Mesenchymal stem cell (in vitro differentiated cells and primary cell): ENCODE data around the gene DENND1B.
A peak's percentile ranks its signal among the peaks of the same experiment; 100 is the strongest.

Experiments
- DNase-seq: peaks from one replicate; pipeline ENCODE4 v3.0.0-alpha.2; 2013
- H2AFZ ChIP-seq: one replicate; pipeline ENCODE4 v1.6.1; 2013; ENCODE audit warnings: low read depth, mild to moderate bottlenecking, control low read depth, inconsistent platforms, low read length, moderate library complexity
- H2AK5ac ChIP-seq: 2 replicates; pipeline ENCODE4 v1.6.1; 2013; ENCODE audit warnings: low read length, moderate library complexity, mild to moderate bottlenecking, inconsistent platforms; ENCODE audit not compliant: severe bottlenecking
- H2BK120ac ChIP-seq: one replicate; pipeline ENCODE4 v1.6.1; 2013; ENCODE audit warnings: low read depth, mild to moderate bottlenecking, inconsistent platforms, low read length, moderate library complexity
- H2BK12ac ChIP-seq, 2 experiments: one replicate each; pipeline ENCODE4 v1.6.1; 2013; ENCODE audit warnings: inconsistent platforms in 2 of 2, low read length in 2 of 2, mild to moderate bottlenecking in 2 of 2, moderate library complexity in 2 of 2, control low read depth in 1 of 2
- H2BK15ac ChIP-seq: one replicate; pipeline ENCODE4 v1.6.1; 2013; ENCODE audit warnings: mild to moderate bottlenecking, low read depth, inconsistent platforms; ENCODE audit not compliant: poor library complexity, severe bottlenecking
- H2BK5ac ChIP-seq: 2 replicates; pipeline ENCODE4 v1.6.1; 2013; ENCODE audit warnings: low read depth, mild to moderate bottlenecking, low read length, control low read depth, inconsistent platforms; ENCODE audit not compliant: poor library complexity, severe bottlenecking
- H3K14ac ChIP-seq, 2 experiments: one replicate each; pipeline ENCODE4 v1.6.1; 2013; ENCODE audit warnings: inconsistent platforms in 2 of 2, low read length in 2 of 2, control low read depth in 1 of 2, mild to moderate bottlenecking in 1 of 2, moderate library complexity in 1 of 2
- H3K18ac ChIP-seq, 2 experiments: one replicate each; pipeline ENCODE4 v1.6.1; 2013; ENCODE audit warnings: inconsistent platforms in 2 of 2, low read length in 2 of 2, control low read depth in 1 of 2, low read depth in 1 of 2, mild to moderate bottlenecking in 1 of 2
- H3K23ac ChIP-seq, 2 experiments: one replicate each; pipeline ENCODE4 v1.6.1; 2013; ENCODE audit warnings: inconsistent platforms in 2 of 2, low read length in 2 of 2, mild to moderate bottlenecking in 2 of 2, moderate library complexity in 2 of 2, control low read depth in 1 of 2
- H3K27ac ChIP-seq: 2 replicates; pipeline ENCODE4 v1.5.1; 2013; ENCODE audit warnings: mild to moderate bottlenecking, moderate library complexity, low read length, control low read depth, inconsistent platforms; ENCODE audit not compliant: poor library complexity, severe bottlenecking
- H3K27me3 ChIP-seq, 2 experiments: 2 replicates each; pipeline versions ENCODE4 v1.6.1 to v1.7.0; 2013; ENCODE audit warnings: low read length in 2 of 2, mild to moderate bottlenecking in 2 of 2, moderate library complexity in 2 of 2, control low read depth in 1 of 2, inconsistent platforms in 1 of 2; ENCODE audit not compliant: control insufficient read depth in 1 of 2, insufficient read depth in 1 of 2
- H3K36me3 ChIP-seq, 2 experiments: 2 replicates each; pipeline versions ENCODE4 v1.6.1 to v1.7.0; 2013; ENCODE audit warnings: low read length in 2 of 2, control low read depth in 1 of 2, inconsistent platforms in 1 of 2, low read depth in 1 of 2, mild to moderate bottlenecking in 1 of 2; ENCODE audit not compliant: insufficient read depth in 2 of 2, control insufficient read depth in 1 of 2
- H3K4ac ChIP-seq, 2 experiments: one replicate each; pipeline ENCODE4 v1.6.1; 2013; ENCODE audit warnings: inconsistent platforms in 2 of 2, low read length in 2 of 2, mild to moderate bottlenecking in 2 of 2, moderate library complexity in 2 of 2, control low read depth in 1 of 2, low read depth in 1 of 2
- H3K4me1 ChIP-seq: 2 replicates; pipeline ENCODE4 v1.6.1; 2013; ENCODE audit warnings: low read depth, low read length, control low read depth; ENCODE audit not compliant: control insufficient read depth, insufficient read depth
- H3K4me2 ChIP-seq: 2 replicates; pipeline ENCODE4 v1.6.1; 2013; ENCODE audit warnings: low read length, mild to moderate bottlenecking, inconsistent platforms; ENCODE audit not compliant: poor library complexity, severe bottlenecking
- H3K4me3 ChIP-seq, 2 experiments: 2 replicates each; pipeline versions ENCODE4 v1.5.1 to v1.7.0; 2013; ENCODE audit warnings: low read length in 2 of 2, mild to moderate bottlenecking in 2 of 2, control low read depth in 1 of 2, low read depth in 1 of 2; ENCODE audit not compliant: insufficient read depth in 1 of 2
- H3K79me1 ChIP-seq: replicated peaks from 2 replicates; pipeline ENCODE4 v1.6.1; 2013; ENCODE audit warnings: mild to moderate bottlenecking, control low read depth, low read length, inconsistent platforms; ENCODE audit not compliant: poor library complexity, severe bottlenecking
- H3K9ac ChIP-seq: 2 replicates; pipeline ENCODE4 v1.7.0; 2013; ENCODE audit warnings: mild to moderate bottlenecking, low read length, moderate library complexity
- H3K9me3 ChIP-seq: 2 replicates; pipeline ENCODE4 v1.7.0; 2013; ENCODE audit warnings: mild to moderate bottlenecking, low read length; ENCODE audit not compliant: control insufficient read depth
- H4K8ac ChIP-seq: one replicate; pipeline ENCODE4 v1.6.1; 2013; ENCODE audit warnings: inconsistent platforms, mild to moderate bottlenecking, low read length, moderate library complexity
- H4K91ac ChIP-seq: one replicate; pipeline ENCODE4 v1.6.1; 2013; ENCODE audit warnings: mild to moderate bottlenecking, low read length, inconsistent platforms
- WGBS: methylation state at CpG from one replicate; pipeline ENCODE4 v1.1.7; 2013; ENCODE audit warnings: mixed read lengths; 5-methylcytosine and 5-hydroxymethylcytosine counted together

DENND1B gene

DNA sequence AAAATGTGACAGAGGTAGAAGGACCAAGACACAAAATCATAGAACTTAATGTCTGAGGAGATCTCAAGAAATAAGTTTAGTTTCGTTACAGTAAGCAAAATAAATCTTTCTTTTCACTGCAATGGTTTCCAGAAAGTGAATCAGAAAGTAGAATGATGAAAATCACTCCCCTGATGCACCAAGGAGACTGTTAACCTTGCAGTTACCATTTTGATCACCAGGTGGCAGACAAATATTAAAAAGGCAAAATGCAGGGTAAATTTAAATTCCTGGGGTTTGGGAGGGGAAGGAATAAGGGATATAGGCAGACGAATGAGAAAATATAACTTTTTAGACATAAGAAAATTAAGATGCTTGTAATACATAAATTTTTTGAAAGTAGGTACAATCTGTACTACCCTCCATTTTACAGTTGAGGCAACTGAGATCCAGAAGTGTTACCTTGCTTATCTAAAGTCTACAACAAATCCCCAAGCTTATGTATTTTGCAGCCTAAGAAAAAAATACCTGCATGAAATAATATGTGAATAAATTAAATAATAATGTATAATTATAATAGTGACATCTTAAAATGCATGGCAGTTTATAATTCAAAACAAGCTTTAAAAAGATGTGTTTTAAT is 254.1 kb downstream of the DENND1B start:
- no peak overlapping the region for H2BK5ac ChIP-seq
- H3K4me1 ChIP-seq: no peaks in the 10 kb centered on the region
- WGBS: no CpG with 5 or more reads among the region's 2 CpGs
- H2BK15ac ChIP-seq: no peak overlapping the region
- H3K79me1 ChIP-seq: no peaks in the 10 kb centered on the region
- no peak overlapping the region for H3K9ac ChIP-seq
- no peaks in the 10 kb centered on the region for H3K27me3 ChIP-seq
- H3K4me2 ChIP-seq: no peak overlapping the region
- no peak overlapping the region for H2BK120ac ChIP-seq
- H3K14ac ChIP-seq: no peak overlapping the region
- no peak overlapping the region for H3K4me3 ChIP-seq
- H3K9me3 ChIP-seq: no peaks in the 10 kb centered on the region
- DNase-seq: peak; percentile 53
- H3K27ac ChIP-seq: no peak overlapping the region
- H3K36me3 ChIP-seq: no peaks in the 10 kb centered on the region
- no peak overlapping the region for H4K8ac ChIP-seq
- no peak overlapping the region for H3K4ac ChIP-seq
- H2AK5ac ChIP-seq: no peak overlapping the region
- no peak overlapping the region for H4K91ac ChIP-seq
- H3K23ac ChIP-seq: no peak overlapping the region
- no peak overlapping the region for H3K18ac ChIP-seq
- no peak overlapping the region for H2AFZ ChIP-seq
- no peak overlapping the region for H2BK12ac ChIP-seq

DNA sequence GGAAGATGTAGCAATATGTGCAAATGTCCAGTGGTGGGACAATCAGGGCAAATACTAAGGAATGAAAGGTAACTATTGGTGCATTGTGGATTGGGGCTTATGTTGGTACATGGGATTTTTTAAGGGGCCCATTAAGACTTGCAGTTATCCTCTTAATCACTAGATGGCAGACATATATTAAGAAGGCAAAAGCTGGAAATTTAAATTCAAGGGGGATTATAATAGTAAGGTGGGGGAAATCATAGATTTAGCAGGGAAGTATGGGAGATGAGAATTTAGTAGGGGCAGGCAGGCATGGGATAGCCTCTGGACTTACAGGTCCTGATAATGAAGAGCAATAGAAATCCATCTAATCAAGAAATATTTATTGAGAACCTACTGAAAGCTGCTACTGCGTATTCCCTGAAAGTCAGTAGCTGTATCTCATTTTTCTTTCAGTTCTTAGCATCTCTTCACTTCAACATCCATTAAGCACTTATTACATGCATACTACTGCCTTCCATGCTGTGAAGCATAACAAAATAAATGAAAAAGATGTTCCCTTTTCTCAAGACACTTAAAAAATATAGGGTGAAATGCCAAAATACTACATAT is 255.4 kb downstream of the DENND1B start:
- Histone ChIP-seq H3K27ac (no peak overlapping the region), H2BK12ac (no peak overlapping the region), H3K4me3 (no peak overlapping the region), H2BK5ac (no peak overlapping the region), H3K36me3 (no peaks in the 10 kb centered on the region), H3K9ac (no peak overlapping the region), H4K8ac (no peak overlapping the region), H2BK120ac (no peak overlapping the region), H3K27me3 (no peaks in the 10 kb centered on the region), H3K23ac (no peak overlapping the region), H3K4ac (no peak overlapping the region), H3K4me1 (no peaks in the 10 kb centered on the region), H4K91ac (no peak overlapping the region), H2AK5ac (no peak overlapping the region), H3K18ac (no peak overlapping the region), H3K14ac (no peak overlapping the region), H2AFZ (no peak overlapping the region), H3K4me2 (no peak overlapping the region), H3K79me1 (no peaks in the 10 kb centered on the region), H3K9me3 (no peaks in the 10 kb centered on the region), H2BK15ac (no peak overlapping the region)
- DNase-seq: peak; percentile 37
- WGBS: 100% methylated on average over 1 of the region's 1 CpG

DNA sequence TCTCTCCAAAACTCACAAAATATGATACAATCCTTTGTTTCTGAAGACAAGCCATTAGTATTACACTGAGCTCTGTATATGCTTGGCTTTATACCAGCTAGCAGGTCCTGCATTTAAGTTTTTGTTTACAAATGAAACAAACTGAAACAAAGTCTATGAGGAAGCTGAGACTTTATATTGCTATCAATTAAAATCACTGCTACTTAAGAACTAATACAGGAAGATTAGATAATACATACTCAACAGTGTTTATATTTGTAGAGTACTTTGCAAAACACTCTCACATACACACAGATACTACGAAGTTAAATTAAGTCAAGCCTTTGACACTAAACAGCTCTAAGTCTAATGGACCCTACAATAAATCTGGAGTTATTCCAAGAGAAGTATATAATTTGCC is 259.9 kb downstream of the DENND1B start:
- Histone ChIP-seq H2BK5ac (no peak overlapping the region), H2BK15ac (no peak overlapping the region), H3K23ac (no peak overlapping the region), H3K9ac (no peak overlapping the region), H3K27ac (no peak overlapping the region), H4K91ac (no peak overlapping the region), H2AFZ (no peak overlapping the region), H3K4me1 (no peaks in the 10 kb centered on the region), H3K4me3 (no peak overlapping the region), H4K8ac (no peak overlapping the region), H3K4ac (no peak overlapping the region), H2BK120ac (no peak overlapping the region), H3K18ac (no peak overlapping the region), H3K36me3 (peaks cover 0 to 12% of the 10 kb centered on the region in 2 experiments), H2BK12ac (no peak overlapping the region), H3K9me3 (no peaks in the 10 kb centered on the region), H3K79me1 (no peaks in the 10 kb centered on the region), H3K27me3 (no peaks in the 10 kb centered on the region), H2AK5ac (no peak overlapping the region), H3K14ac (no peak overlapping the region), H3K4me2 (no peak overlapping the region)
- DNase-seq: peak; percentile 11
- 31% methylated on average over 1 of the region's 1 CpG for WGBS

- Histone ChIP-seq H3K4me2 (no peak overlapping the region), H4K8ac (no peak overlapping the region), H3K4ac (no peak overlapping the region), H2BK15ac (no peak overlapping the region), H3K79me1 (no peaks in the 10 kb centered on the region), H3K36me3 (peaks cover 0 to 14% of the 10 kb centered on the region in 2 experiments), H3K4me1 (no peaks in the 10 kb centered on the region), H3K27me3 (no peaks in the 10 kb centered on the region), H3K14ac (no peak overlapping the region), H3K4me3 (no peak overlapping the region), H3K9me3 (no peaks in the 10 kb centered on the region), H3K18ac (no peak overlapping the region), H3K27ac (no peak overlapping the region), H2BK120ac (no peak overlapping the region), H2BK12ac (no peak overlapping the region), H2BK5ac (no peak overlapping the region), H2AK5ac (no peak overlapping the region), H2AFZ (no peak overlapping the region), H4K91ac (no peak overlapping the region), H3K23ac (no peak overlapping the region), H3K9ac (no peak overlapping the region)
- 69% methylated on average over 2 of the region's 4 CpGs for WGBS
- DNase-seq: no peak
Measured at GRCh38 chr1:197510691-197511378, 264.4 kb downstream of the DENND1B start.
